Natural killer cell (primary cell): ENCODE measurements around the gene DTX3L. TPM values are rescaled to one million over a fixed set of nuclear protein-coding genes. Genes with fewer than 3 reads are reported as not detected.
A peak's percentile ranks its signal among the peaks of the same experiment; 100 is the strongest.

Experiments
- ATAC-seq, 3 donors: fragments of 150-1000 bp in 2 of 3; fragments of 200-7000 bp in 1 of 3; cut with Tn5 transposase; 1 replicate in 1 of 3; 2 replicates in 2 of 3; pipeline ENCODE4 v1.10.0; 2021; ENCODE audit warnings: mild to moderate bottlenecking in 2 of 3, moderate library complexity in 2 of 3
- DNase-seq, 2 donors: peaks; one replicate each; pipeline versions ENCODE4 v3.0.0 to v3.0.0-alpha.2; 2013 to 2021; ENCODE audit warnings: mixed read lengths in 1 of 2
- H3K27ac ChIP-seq: one replicate; pipeline ENCODE4 v1.5.1; 2013; ENCODE audit warnings: mild to moderate bottlenecking, low read length
- H3K27me3 ChIP-seq: one replicate; pipeline ENCODE4 v1.6.1; 2013; ENCODE audit warnings: low read length; ENCODE audit not compliant: control insufficient read depth, insufficient read depth
- H3K36me3 ChIP-seq: one replicate; pipeline ENCODE4 v1.6.1; 2013; ENCODE audit warnings: low read length; ENCODE audit not compliant: control insufficient read depth, insufficient read depth
- H3K4me1 ChIP-seq: one replicate; pipeline ENCODE4 v1.6.1; 2013; ENCODE audit warnings: low read length; ENCODE audit not compliant: control insufficient read depth, insufficient read depth
- H3K4me3 ChIP-seq: one replicate; pipeline ENCODE4 v1.5.1; 2013; ENCODE audit warnings: low read length
- H3K9me3 ChIP-seq: one replicate; pipeline ENCODE4 v1.6.1; 2013; ENCODE audit warnings: low read length; ENCODE audit not compliant: control insufficient read depth, insufficient read depth
- H3K27ac Mint-ChIP-seq, 2 donors: one replicate each; pipeline ENCODE4 v1.8.0; 2022; ENCODE audit warnings: mild to moderate bottlenecking in 2 of 2, mixed read lengths in 2 of 2, moderate library complexity in 1 of 2
- H3K27me3 Mint-ChIP-seq, 2 donors: one replicate each; pipeline ENCODE4 v1.8.0; 2022; ENCODE audit warnings: low read depth in 2 of 2, mixed read lengths in 2 of 2
- H3K36me3 Mint-ChIP-seq: one replicate; pipeline ENCODE4 v1.8.0; 2022; ENCODE audit warnings: mixed read lengths
- H3K4me1 Mint-ChIP-seq, 2 donors: one replicate each; pipeline ENCODE4 v1.8.0; 2022; ENCODE audit warnings: mixed read lengths in 2 of 2
- H3K4me3 Mint-ChIP-seq: one replicate; pipeline ENCODE4 v1.8.0; 2022; ENCODE audit warnings: mild to moderate bottlenecking, moderate library complexity, mixed read lengths
- H3K9me3 Mint-ChIP-seq, 2 donors: one replicate each; pipeline ENCODE4 v1.8.0; 2022; ENCODE audit warnings: mixed read lengths in 2 of 2
- WGBS: methylation state at CpG from one replicate; pipeline ENCODE4 v1.1.7; 2013; ENCODE audit warnings: missing lambda C conversion rate; ENCODE audit not compliant: insufficient coverage; 5-methylcytosine and 5-hydroxymethylcytosine counted together
- intact Hi-C: fragments of 100-400 bp; cut with micrococcal nuclease; formaldehyde crosslinking; loops from one replicate; pipeline ENCODE4 v1.14.2; 2022
- total RNA-seq, 4 donors: library from RNA; stranded (reverse); fragments of 120-200 nt in 1 of 4; gene quantifications; one replicate each; pipeline versions ENCODE4 v1.2.3 to v1.2.4, GENCODE V29; 2013 to 2022
- TF ChIP-seq, protein P1 (sequence below): fragments of 200-600 bp; IDR thresholded peaks from one replicate; pipeline ENCODE4 v1.8.0; 2022; ENCODE audit warnings: antibody characterized with exemption

DTX3L gene
- total RNA-seq, 3 donors from 2014 or later (not counting 1 experiment from before 2014, with no cell fraction given): 40.8 to 61.0 (median 51.8) TPM

DNA sequence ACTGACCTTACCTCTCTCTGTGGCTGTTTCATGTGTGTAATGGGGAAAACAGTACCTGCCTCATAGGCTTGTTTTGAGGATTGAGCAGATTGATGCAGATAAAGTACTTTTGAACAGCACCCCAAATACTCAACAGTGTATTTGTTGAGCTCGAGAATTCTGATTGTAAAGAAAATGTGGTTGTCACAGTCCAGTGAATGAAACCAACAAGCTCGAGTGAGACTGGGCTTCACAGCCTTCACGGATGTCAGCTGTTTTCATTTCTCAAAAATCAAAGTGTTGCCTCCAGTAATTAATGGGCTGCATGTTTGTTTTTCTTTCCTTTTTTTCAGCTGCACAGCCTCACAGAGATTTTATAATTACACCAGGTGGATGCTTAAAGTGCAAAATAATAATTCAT lies 57.0 kb downstream of the DTX3L start:
- H3K4me3 ChIP-seq: no peak overlapping the region
- H3K27me3 ChIP-seq: no peaks in the 10 kb centered on the region
- H3K4me1 Mint-ChIP-seq: peaks cover 8 to 25% of the 10 kb centered on the region in 2 donors
- H3K27ac ChIP-seq: no peak overlapping the region
- TF ChIP-seq, protein P1, sequence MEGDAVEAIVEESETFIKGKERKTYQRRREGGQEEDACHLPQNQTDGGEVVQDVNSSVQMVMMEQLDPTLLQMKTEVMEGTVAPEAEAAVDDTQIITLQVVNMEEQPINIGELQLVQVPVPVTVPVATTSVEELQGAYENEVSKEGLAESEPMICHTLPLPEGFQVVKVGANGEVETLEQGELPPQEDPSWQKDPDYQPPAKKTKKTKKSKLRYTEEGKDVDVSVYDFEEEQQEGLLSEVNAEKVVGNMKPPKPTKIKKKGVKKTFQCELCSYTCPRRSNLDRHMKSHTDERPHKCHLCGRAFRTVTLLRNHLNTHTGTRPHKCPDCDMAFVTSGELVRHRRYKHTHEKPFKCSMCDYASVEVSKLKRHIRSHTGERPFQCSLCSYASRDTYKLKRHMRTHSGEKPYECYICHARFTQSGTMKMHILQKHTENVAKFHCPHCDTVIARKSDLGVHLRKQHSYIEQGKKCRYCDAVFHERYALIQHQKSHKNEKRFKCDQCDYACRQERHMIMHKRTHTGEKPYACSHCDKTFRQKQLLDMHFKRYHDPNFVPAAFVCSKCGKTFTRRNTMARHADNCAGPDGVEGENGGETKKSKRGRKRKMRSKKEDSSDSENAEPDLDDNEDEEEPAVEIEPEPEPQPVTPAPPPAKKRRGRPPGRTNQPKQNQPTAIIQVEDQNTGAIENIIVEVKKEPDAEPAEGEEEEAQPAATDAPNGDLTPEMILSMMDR: no peak
- intact Hi-C loops: no loop called here
- 77% methylated on average over 3 of the region's 3 CpGs for WGBS
- H3K36me3 Mint-ChIP-seq: peaks cover 37% of the 10 kb centered on the region
- peaks cover 56% of the 10 kb centered on the region for H3K36me3 ChIP-seq
- no peaks in the 10 kb centered on the region for H3K9me3 Mint-ChIP-seq
- H3K4me1 ChIP-seq: no peaks in the 10 kb centered on the region
- H3K9me3 ChIP-seq: no peaks in the 10 kb centered on the region
- H3K27ac Mint-ChIP-seq: no peak overlapping the region
- no peaks in the 10 kb centered on the region for H3K27me3 Mint-ChIP-seq
- no peak overlapping the region for H3K4me3 Mint-ChIP-seq
- DNase-seq (no peak), ATAC-seq (no peak)

DNA sequence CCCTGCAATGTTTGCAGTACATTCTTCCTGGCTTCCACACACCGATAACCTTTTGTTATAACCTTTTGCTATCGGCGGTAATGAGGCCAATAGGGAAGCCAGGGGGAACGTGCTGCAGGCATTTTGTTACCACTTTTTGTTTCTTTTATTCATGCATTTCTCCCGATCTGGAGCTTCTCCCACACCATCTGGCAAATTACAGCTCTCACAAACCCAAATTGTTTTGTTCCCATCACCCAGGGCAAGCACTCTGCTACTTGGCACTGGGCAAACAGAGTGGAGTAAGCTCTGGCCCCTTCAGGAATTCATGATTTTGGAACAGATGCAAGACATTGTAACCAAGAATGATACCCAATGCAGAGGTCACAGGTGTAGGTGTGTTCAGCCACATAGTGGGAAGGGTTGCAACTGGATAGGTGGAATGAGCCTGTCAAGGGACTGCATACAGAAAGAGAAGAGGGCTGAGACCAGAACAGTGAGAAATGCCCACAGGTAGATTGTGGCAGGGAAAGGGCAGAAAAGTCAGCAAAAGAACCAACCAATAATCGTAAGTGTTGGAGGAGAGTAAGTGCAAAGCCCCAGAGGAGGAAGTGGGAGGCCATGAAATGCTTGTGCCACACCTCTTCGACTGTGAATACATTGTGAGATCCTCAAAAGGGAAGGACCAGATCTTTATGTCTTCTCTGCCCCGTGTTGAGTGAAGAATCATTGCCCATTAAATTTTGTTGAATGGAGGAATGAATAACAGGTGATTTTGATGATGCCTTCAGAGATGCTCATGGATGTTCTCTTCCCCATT lies 59.1 kb downstream of the DTX3L start:
- H3K4me3 ChIP-seq: no peak overlapping the region
- Mint-ChIP-seq H3K36me3 (peaks cover 50% of the 10 kb centered on the region), H3K9me3 (no peaks in the 10 kb centered on the region), H3K27ac (peak overlapping the region; percentile 6 to 32), H3K4me3 (no peak overlapping the region), H3K4me1 (peaks cover 8 to 27% of the 10 kb centered on the region in 2 donors), H3K27me3 (no peaks in the 10 kb centered on the region)
- ATAC-seq (no peak), DNase-seq (no peak)
- H3K9me3 ChIP-seq: no peaks in the 10 kb centered on the region
- peaks cover 56% of the 10 kb centered on the region for H3K36me3 ChIP-seq
- 87% methylated on average over 8 of the region's 8 CpGs for WGBS
- TF ChIP-seq, protein P1: no peak
- intact Hi-C loops: no loop called here
- no peaks in the 10 kb centered on the region for H3K27me3 ChIP-seq
- no peak overlapping the region for H3K27ac ChIP-seq
- H3K4me1 ChIP-seq: no peaks in the 10 kb centered on the region

Other genes starting within 250 kb of the DTX3L start
- gene CSTA, start 239.1 kb upstream of the DTX3L start, total RNA-seq: 1 to 10 TPM; 3.1 to 7.8 (median 4.0) TPM
- gene MIX23, start 181.1 kb upstream of the DTX3L start, total RNA-seq: 10 to 100 TPM in 2 of 3 donors, 1 to 10 TPM in 1; 9.6 to 16.4 (median 14.1) TPM
- 10 to 100 TPM; 12.2 to 18.4 (median 16.3) TPM for gene FAM162A, start 180.2 kb upstream of the DTX3L start, total RNA-seq
- 1 to 10 TPM; 5.1 to 9.4 (median 6.3) TPM for gene WDR5B, start 148.3 kb upstream of the DTX3L start, total RNA-seq
- gene KPNA1, start 49.4 kb upstream of the DTX3L start, total RNA-seq: 10 to 100 TPM; 62.3 to 67.1 (median 63.1) TPM
- gene PARP9, start within 50 bp of the DTX3L start, total RNA-seq: 10 to 100 TPM; 23.8 to 41.1 (median 38.5) TPM
- 100 to 1,000 TPM; 164 to 199 (median 198) TPM for gene PARP15, start 13.3 kb downstream of the DTX3L start, total RNA-seq
- 10 to 100 TPM; 77.6 to 92.6 (median 89.9) TPM for gene PARP14, start 116.5 kb downstream of the DTX3L start, total RNA-seq
- gene HSPBAP1, start 229.5 kb downstream of the DTX3L start, total RNA-seq: 10 to 100 TPM; 19.7 to 24.7 (median 23.4) TPM
- 1 to 10 TPM; 5.6 to 8.0 (median 7.5) TPM for gene SLC49A4, start 230.7 kb downstream of the DTX3L start, total RNA-seq